Psoas muscle (tissue), 8 donors: ENCODE data around the gene S100P. TPM values are rescaled to one million over a fixed set of nuclear protein-coding genes. Genes with fewer than 3 reads are reported as not detected.

ENCODE experiments used
- ATAC-seq, 4 donors: fragments of 200-7000 bp; cut with Tn5 transposase; one replicate each; pipeline ENCODE4 v1.9.1; 2020; ENCODE audit warnings: moderate library complexity in 3 of 4, mild to moderate bottlenecking in 2 of 4
- DNase-seq, 2 donors: peaks; one replicate each; pipeline ENCODE4 v3.0.0-alpha.2; 2020
- H3K27ac ChIP-seq: fragments of 200-600 bp; one replicate; pipeline ENCODE4 v1.8.0; 2022
- H3K27me3 ChIP-seq, 3 donors: fragments of 200-600 bp in 1 of 3; one replicate each; pipeline versions ENCODE4 v1.6.1 to v1.8.0; 2013 to 2022; ENCODE audit warnings: low read length in 2 of 3, mild to moderate bottlenecking in 2 of 3, moderate library complexity in 1 of 3; ENCODE audit not compliant: insufficient read depth in 3 of 3
- H3K36me3 ChIP-seq, 2 donors: fragments of 200-600 bp in 1 of 2; one replicate each; pipeline versions ENCODE4 v1.6.1 to v1.8.0; 2013 to 2022; ENCODE audit warnings: low read depth in 1 of 2, mild to moderate bottlenecking in 1 of 2, moderate library complexity in 1 of 2; ENCODE audit not compliant: insufficient read depth in 1 of 2
- H3K4me1 ChIP-seq: fragments of 200-600 bp; one replicate; pipeline ENCODE4 v1.8.0; 2022
- H3K4me3 ChIP-seq: fragments of 200-600 bp; one replicate; pipeline ENCODE4 v1.8.0; 2022; ENCODE audit warnings: mild to moderate bottlenecking
- H3K9me3 ChIP-seq: fragments of 200-600 bp; one replicate; pipeline ENCODE4 v1.8.0; 2022
- WGBS, 3 donors: extraction: QIAGEN DNeasy Blood & Tissue Kit; methylation state at CpG; one replicate each; pipeline versions ENCODE4 v1.1.6 to v1.1.7; 2013; 5-methylcytosine and 5-hydroxymethylcytosine counted together
- intact Hi-C, 2 donors: fragments of 100-400 bp; cut with DNase I; formaldehyde crosslinking; loops; one replicate each; pipeline versions ENCODE4 v1.11.0 to v1.14.2; 2022
- polyA plus RNA-seq, 3 donors: library from polyadenylated mRNA; stranded (reverse); fragments of 200-250 nt; gene quantifications; one replicate each; pipeline ENCODE4 v1.2.3, GENCODE V29; 2013
- total RNA-seq, 4 donors: library from RNA; stranded (reverse); fragmentation: NEBNext Ultra II Directional in 2 of 4; extraction: Animal tissue kit (Norgen Biotek cat#: 25700) in 2 of 4; gene quantifications; one replicate each; pipeline versions ENCODE4 v1.2.1 to v1.2.4, GENCODE V29; 2021 to 2023
- TF ChIP-seq, protein P1 (sequence below): fragments of 200-600 bp; IDR thresholded peaks from one replicate; pipeline ENCODE4 v1.8.0; 2022; ENCODE audit warnings: antibody characterized with exemption
- donor health status: healthy with polysubstance abuse.
- donor health status: DM: no; HTN: no; CAD: no; lungs with moderate emphysema.
- donor health status: Bipolar disorder and iron deficiency.
- donor health status: healthy.
- donor health status: DM: yes; HTN: yes; CAD: no.
- donor health status: DM: no; HTN: no; CAD: no.
- donor health status: DM: no; HTN: no; CAD: no.
- donor health status: DM: yes; HTN: yes; CAD: no.

Gene S100P
- total and polyA plus RNA-seq, 7 donors = 0.34 to 1.5 (median 0.36) TPM; not detected in 1

DNA sequence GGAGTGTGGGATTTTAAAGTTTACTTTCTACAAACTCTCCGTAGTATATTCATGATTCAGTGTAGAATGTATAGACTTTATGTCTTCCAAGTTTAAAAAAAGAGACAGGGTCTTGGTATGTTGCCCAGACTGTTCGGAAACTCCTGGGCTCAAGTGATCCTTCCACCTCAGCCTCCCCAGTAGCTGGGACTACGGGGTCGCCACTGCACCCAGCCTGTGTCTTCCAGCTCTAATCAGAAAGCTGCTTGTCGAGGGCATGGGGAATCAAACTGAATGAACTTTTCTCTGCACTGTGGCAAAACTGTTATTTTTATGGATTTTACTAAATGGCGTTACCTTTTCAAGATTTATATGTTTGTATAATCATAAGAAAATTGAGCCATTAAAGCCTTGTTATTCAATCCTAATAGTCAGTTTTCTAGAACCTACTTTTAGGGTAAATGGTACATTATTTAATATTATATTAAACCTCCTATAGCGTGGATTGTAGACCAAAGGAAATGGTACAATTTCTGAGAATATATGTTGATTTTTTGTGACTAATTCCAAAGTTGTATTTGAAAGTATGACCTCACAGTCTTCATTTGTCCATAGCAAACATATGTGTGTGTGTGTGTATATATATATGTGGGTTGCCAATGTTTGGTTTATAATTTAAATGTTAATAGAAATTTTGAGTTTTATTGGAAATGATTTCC lies 23.4 kb downstream of the S100P start:
- no peak for ATAC-seq
- 19 to 21% (median 20%) methylated on average over 7 of the region's 7 CpGs for WGBS, 3 donors

DNA sequence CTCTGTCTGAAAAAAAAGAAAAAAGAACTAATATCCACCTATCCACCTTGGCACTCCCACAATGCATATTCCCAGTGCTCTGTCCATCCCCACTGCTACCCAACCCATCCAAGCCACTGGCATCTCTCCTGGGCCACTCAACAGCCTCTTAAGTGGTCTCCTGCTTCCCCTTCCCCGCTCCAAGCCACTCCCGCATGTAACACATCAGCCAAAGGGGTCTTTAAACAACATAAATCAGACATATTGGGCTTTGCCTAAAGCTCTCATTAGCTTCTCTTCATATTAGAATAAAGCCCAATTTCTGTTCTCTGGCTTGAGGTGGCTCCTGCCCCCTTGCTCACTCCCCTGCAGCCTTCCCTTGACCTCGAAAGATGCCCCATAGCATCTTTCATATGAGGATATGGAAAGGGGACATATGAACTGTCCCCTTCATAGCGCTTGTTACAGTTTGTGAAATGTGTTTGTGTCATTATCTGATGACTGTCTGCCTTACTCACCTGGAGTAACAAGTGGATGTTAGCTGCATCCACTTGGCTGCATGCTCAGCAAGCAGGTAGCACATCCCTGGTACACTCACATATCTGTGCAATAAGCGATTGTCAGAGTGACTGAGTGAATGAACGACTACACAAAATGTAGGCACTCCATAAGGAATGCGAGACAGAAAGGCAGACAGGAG lies 25.4 kb downstream of the S100P start:
- TF ChIP-seq, protein P1, sequence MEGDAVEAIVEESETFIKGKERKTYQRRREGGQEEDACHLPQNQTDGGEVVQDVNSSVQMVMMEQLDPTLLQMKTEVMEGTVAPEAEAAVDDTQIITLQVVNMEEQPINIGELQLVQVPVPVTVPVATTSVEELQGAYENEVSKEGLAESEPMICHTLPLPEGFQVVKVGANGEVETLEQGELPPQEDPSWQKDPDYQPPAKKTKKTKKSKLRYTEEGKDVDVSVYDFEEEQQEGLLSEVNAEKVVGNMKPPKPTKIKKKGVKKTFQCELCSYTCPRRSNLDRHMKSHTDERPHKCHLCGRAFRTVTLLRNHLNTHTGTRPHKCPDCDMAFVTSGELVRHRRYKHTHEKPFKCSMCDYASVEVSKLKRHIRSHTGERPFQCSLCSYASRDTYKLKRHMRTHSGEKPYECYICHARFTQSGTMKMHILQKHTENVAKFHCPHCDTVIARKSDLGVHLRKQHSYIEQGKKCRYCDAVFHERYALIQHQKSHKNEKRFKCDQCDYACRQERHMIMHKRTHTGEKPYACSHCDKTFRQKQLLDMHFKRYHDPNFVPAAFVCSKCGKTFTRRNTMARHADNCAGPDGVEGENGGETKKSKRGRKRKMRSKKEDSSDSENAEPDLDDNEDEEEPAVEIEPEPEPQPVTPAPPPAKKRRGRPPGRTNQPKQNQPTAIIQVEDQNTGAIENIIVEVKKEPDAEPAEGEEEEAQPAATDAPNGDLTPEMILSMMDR = no peak
- WGBS, 3 donors = 71 to 86% (median 80%) methylated on average over 7 of the region's 7 CpGs
- H3K9me3 ChIP-seq = no peaks in the 10 kb centered on the region

More for the DNA sequence above, 23.4 kb downstream of the S100P start:
- intact Hi-C loops = loop anchor here (1.0 to 10.0 kb wide), 4 partner anchors 65 to 355 kb away; partner anchors contain the start of gene KIAA0232 (in 1 of the 2)
- Histone ChIP-seq H3K4me3 (peak overlapping the region; percentile 95), H3K27ac (peak overlapping the region; percentile 99), H3K4me1 (peaks cover 31% of the 10 kb centered on the region), H3K36me3 (no peaks in the 10 kb centered on the region), H3K9me3 (no peaks in the 10 kb centered on the region), H3K27me3 (no peaks in the 10 kb centered on the region)
- TF ChIP-seq, protein P1 = no peak
- no peak for DNase-seq

DNA sequence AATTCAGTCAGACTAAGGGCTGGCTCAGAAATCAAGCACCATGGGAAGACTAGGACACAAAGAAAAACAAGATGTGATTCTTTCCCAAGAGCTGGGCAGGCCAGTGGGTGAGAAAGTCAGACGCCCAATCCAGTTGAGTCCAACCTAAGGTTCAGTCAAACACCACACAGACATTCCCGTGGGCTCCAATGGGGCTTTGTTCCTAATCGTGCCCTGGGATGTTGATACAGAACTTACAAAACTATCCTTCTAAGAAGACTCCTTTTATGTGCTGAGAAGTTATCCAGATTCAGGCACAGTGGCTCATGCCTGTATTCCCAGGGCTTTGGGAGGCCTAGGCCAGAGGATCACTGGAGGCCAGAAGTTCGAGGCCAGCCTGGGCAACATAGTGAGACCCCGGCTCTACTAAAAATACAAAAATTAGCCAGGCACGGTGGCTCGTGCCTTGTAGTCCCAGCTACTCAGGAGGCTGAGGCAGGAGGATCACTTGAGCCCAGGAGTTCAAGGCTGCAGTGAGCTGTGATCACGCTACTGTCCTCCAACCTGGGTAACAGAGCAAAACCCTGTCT lies 26.0 kb downstream of the S100P start:
- H3K4me3 ChIP-seq = no peak overlapping the region
- H3K4me1 ChIP-seq = peaks cover 31% of the 10 kb centered on the region
- peak overlapping the region; percentile 9 for H3K27ac ChIP-seq
- H3K27me3 ChIP-seq = no peaks in the 10 kb centered on the region
- no peak for DNase-seq
- TF ChIP-seq, protein P1 = no peak
- no peaks in the 10 kb centered on the region for H3K9me3 ChIP-seq
- WGBS, 3 donors = 60 to 82% (median 73%) methylated on average over 8 of the region's 8 CpGs
- intact Hi-C loops = loop anchor here (1.0 to 10.0 kb wide), 7 partner anchors 63 to 1885 kb away; partner anchors contain the start of gene KIAA0232 (in 1 of the 2)
- ATAC-seq = no peak
- no peaks in the 10 kb centered on the region for H3K36me3 ChIP-seq

More for the DNA sequence above, 25.4 kb downstream of the S100P start:
- no peaks in the 10 kb centered on the region for H3K36me3 ChIP-seq
- DNase-seq (no peak), ATAC-seq (no peak)
- peaks cover 31% of the 10 kb centered on the region for H3K4me1 ChIP-seq
- H3K27ac ChIP-seq = peak overlapping the region; percentile 99
- no peaks in the 10 kb centered on the region for H3K27me3 ChIP-seq
- intact Hi-C loops = loop anchor here (5.0 to 10.0 kb wide), 3 partner anchors 63 to 353 kb away; partner anchors contain the start of gene KIAA0232 (in 1 of the 2)
- no peak overlapping the region for H3K4me3 ChIP-seq

DNA sequence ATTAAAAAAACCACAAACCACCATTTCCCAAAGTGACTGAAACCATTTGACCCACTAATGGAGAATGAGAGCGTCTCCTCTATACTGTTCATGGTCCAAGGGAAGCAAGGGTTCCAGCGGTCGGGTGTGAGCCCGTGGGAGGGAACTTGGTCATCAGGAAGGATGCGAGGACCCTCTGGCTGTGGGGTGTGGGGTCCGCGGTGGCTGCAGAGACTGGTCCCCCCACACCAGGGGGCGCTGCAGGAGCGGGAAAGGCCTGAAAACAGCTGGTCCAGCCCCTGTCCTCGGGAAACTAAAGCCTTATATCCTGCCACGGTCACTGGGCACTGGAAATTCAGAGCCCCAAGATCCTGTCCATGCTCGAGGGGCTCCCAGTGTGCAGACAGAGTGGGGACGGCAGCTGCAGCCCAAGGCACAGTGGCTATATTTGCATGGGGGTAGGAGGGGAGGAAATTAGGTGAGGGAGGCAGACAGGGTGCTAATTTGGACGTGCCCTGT lies 26.6 kb downstream of the S100P start:
- Histone ChIP-seq H3K36me3 (no peaks in the 10 kb centered on the region), H3K9me3 (no peaks in the 10 kb centered on the region), H3K27ac (peak overlapping the region; percentile 41), H3K4me3 (no peak overlapping the region), H3K4me1 (peaks cover 30% of the 10 kb centered on the region), H3K27me3 (no peaks in the 10 kb centered on the region)
- peak; percentile 88 to 94 for DNase-seq
- intact Hi-C loops = loop anchor here (1.0 to 10.0 kb wide), 5 partner anchors 152 to 1885 kb away; no protein-coding TSS in a partner anchor
- 4 to 5% (median 4%) methylated on average over 14 of the region's 14 CpGs for WGBS, 3 donors
- ATAC-seq = peak; percentile 70 to 79 (median 74)
- TF ChIP-seq, protein P1 = peak; percentile 96
